ENCODE data around the gene TTLL1. TPM values are rescaled to one million over a fixed set of nuclear protein-coding genes. Genes with fewer than 3 reads are reported as not detected.

The TTLL1 gene
- total RNA-seq, 2 experiments from 2014 or later = 3.9 to 4.2 TPM

DNA sequence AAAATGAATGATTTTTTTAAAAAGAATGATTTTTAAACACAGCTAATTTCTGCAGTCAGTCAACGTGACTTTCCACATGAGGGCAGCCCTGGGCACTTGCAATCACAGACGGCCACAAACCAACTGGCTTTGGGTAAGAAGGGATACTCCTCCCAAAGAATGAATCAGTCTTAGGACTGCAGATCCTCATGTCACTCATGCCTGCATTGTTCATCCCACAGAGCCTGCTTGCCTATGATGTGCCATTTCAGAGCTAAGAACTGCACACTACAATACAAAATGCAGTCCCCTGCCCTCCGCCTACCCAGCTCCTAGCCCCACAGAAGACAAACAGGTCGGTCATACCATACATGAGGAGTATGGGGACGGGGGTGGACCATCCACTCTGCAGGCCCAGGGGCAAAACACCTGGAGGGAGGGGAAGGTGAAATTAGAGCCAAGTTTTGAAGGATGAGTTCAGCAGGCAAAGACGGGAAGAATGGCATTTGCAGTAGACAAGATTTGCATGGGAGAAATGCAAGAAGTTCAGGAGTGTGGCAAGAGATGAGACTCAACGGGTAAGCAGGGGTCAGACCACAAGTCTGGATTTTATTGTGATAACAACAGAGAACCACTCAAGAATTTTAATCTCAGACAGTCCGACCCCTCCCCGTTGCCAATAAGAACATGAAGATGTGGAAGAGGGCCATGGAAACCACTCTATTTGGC lies 98.9 kb downstream of the TTLL1 start:
- H3K9me3 Mint-ChIP-seq = no peaks in the 10 kb centered on the region
- H3K36me3 Mint-ChIP-seq = peaks cover 12% of the 10 kb centered on the region
- no peaks in the 10 kb centered on the region for H3K27me3 Mint-ChIP-seq
- no peak for DNase-seq
- H3K4me3 Mint-ChIP-seq = no peak overlapping the region
- H3K27ac Mint-ChIP-seq = no peak overlapping the region
- H3K4me1 Mint-ChIP-seq = peaks cover 19% of the 10 kb centered on the region

Other genes with a start within 250 kb of the TTLL1 start
- gene ARFGAP3, start 232.1 kb downstream of the TTLL1 start, total RNA-seq = 10 to 100 TPM; 27.2 to 29.1 TPM
- 10 to 100 TPM; 30.2 to 34.6 TPM for gene PACSIN2, start 74.2 kb downstream of the TTLL1 start, total RNA-seq
- gene BIK, start 21.4 kb upstream of the TTLL1 start, total RNA-seq = 1 to 10 TPM; 2.2 to 3.3 TPM
- gene MCAT, start 54.0 kb upstream of the TTLL1 start, total RNA-seq = 10 to 100 TPM; 28.0 to 29.1 TPM
- gene TSPO, start 62.2 kb upstream of the TTLL1 start, total RNA-seq = 100 to 1,000 TPM; 101 to 115 TPM
- 100 to 1,000 TPM; 104 to 106 TPM for gene TTLL12, start 97.7 kb upstream of the TTLL1 start, total RNA-seq